ENCODE results near the gene TNNT2.

DNA sequence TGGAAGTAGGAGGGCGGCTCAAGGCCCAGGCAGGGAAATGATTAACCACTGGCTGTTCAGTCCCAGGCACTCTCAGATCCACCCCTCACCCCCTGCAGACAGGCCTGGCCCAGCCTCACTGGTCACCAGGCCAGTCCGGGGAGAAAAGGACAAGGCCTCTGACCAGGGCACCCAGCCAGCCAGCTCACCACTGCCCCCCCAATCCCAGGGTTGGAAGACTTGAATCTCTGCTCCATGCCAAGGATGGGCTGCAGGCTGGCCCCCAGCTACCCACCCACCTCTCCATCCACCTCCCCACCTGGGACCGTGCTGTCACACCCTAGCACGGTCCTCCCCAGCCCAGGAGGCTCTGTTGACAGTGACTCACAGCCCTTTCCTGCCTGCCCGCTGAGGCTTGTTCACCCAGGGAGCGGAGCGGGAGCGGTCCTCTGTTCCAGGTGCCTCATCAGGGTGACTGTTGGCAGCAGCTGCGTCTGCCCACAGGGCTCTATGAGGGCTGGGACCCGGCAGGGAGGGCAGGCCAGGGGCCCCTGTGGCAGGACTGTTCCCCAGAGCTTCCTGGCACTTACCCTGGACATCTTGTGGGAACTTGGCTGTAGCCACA lies 19.5 kb upstream of the TNNT2 start:
- TF ChIP-seq RFX3 (CRISPR knock-in tag; IDR thresholded peaks at IDR 0.05) (no peak), ZNF431 (CRISPR knock-in tag; IDR thresholded peaks at IDR 0.05; ENCODE audit: borderline replicate concordance, low read depth) (peak; percentile 77; the same call in 1 of the 2 replicates), CREB1 (IDR thresholded peaks at IDR 0.05) (no peak), CREB1 (CRISPR knock-in tag; IDR thresholded peaks at IDR 0.05) (no peak)
